GM12878 (cell line): ENCODE results near the gene ZNF800. TPM values are rescaled to one million over a fixed set of nuclear protein-coding genes. Genes with fewer than 3 reads are reported as not detected.

Source experiments
- ATAC-seq: fragments of 200-7000 bp; cut with Tn5 transposase; 3 replicates; pipeline ENCODE4 v1.9.1; 2020; ENCODE audit warnings: mild to moderate bottlenecking, moderate library complexity
- BruUV-seq: library from RNA; stranded (reverse); fragments of 400-500 nt; replicated peaks from 2 replicates; lab custom pipeline; 2021; lab: Mats Ljungman, UMichigan
- CTCF ChIA-PET: fragments of 300-600 bp; sonication (Branson Sonifier 250); formaldehyde crosslinking; extraction: SDS; loops from one replicate; lab custom pipeline; 2021; ENCODE audit warnings: inconsistent platforms; lab: Yijun Ruan, JAX
- POLR2A ChIA-PET: fragments of 350-600 bp; formaldehyde crosslinking; extraction: SDS; loops from one replicate; lab custom pipeline; 2021; ENCODE audit warnings: inconsistent platforms; lab: Charles Lee
- RAD21 ChIA-PET: fragments of 300-600 bp; sonication (Branson Sonifier 250); formaldehyde crosslinking; loops from one replicate; lab custom pipeline; 2023; ENCODE audit warnings: antibody characterized with exemption; ENCODE audit not compliant: unreplicated experiment; lab: Charles Lee
- SMC1A ChIA-PET: fragments of 300-600 bp; sonication (Branson Sonifier 250); formaldehyde crosslinking; loops from one replicate; lab custom pipeline; 2023; ENCODE audit not compliant: unreplicated experiment, uncharacterized antibody; lab: Charles Lee
- DNase-seq: peaks from one replicate; pipeline ENCODE4 v3.0.0-alpha.2; 2011; ENCODE audit warnings: low read depth, low spot score
- FAIRE-seq: peaks from 3 replicates; lab custom pipeline; 2011; peaks lifted over from hg19 to GRCh38; lab: Jason Lieb, UNC
- H2AFZ ChIP-seq: 2 replicates; pipeline ENCODE4 v1.6.0; 2011; ENCODE audit warnings: low read depth, low read length, control low read depth; ENCODE audit not compliant: control insufficient read depth
- H3K27ac ChIP-seq: 2 replicates; pipeline ENCODE4 v1.5.1; 2011; ENCODE audit warnings: control low read depth; ENCODE audit not compliant: control insufficient read depth, insufficient read depth
- H3K27me3 ChIP-seq, 2 experiments: replicated peaks in 1 of 2; 2 replicates each; pipeline versions ENCODE4 v1.6.0 to v1.6.1; 2011; ENCODE audit warnings: low read length in 1 of 2; ENCODE audit not compliant: control insufficient read depth in 2 of 2, insufficient read depth in 2 of 2
- H3K36me3 ChIP-seq, 2 experiments: 2 replicates each; pipeline ENCODE4 v1.5.1; 2011; ENCODE audit warnings: low read length in 1 of 2; ENCODE audit not compliant: control insufficient read depth in 2 of 2, insufficient read depth in 2 of 2
- H3K4me1 ChIP-seq: 2 replicates; pipeline ENCODE4 v1.6.1; 2011; ENCODE audit warnings: mild to moderate bottlenecking, low read length, moderate library complexity, mixed read lengths; ENCODE audit not compliant: control insufficient read depth, insufficient read depth
- H3K4me2 ChIP-seq: 2 replicates; pipeline ENCODE4 v1.6.0; 2011; ENCODE audit warnings: control low read depth; ENCODE audit not compliant: control insufficient read depth, insufficient read depth
- H3K4me3 ChIP-seq: fragments of 200-600 bp; sonication (generic); 2 replicates; pipeline ENCODE4 v1.5.1; 2016
- H3K79me2 ChIP-seq: 2 replicates; pipeline ENCODE4 v1.6.0; 2011; ENCODE audit warnings: low read length; ENCODE audit not compliant: control insufficient read depth, insufficient read depth
- H3K9ac ChIP-seq: 2 replicates; pipeline ENCODE4 v1.8.0; 2011; ENCODE audit warnings: low read length, control low read depth, mixed read lengths; ENCODE audit not compliant: control insufficient read depth, insufficient read depth
- H3K9me3 ChIP-seq: replicated peaks from 3 replicates; pipeline ENCODE4 v1.5.1; 2011; ENCODE audit warnings: mild to moderate bottlenecking, low read length; ENCODE audit not compliant: control insufficient read depth, insufficient read depth
- H4K20me1 ChIP-seq: 2 replicates; pipeline ENCODE4 v1.6.0; 2011; ENCODE audit not compliant: control insufficient read depth, insufficient read depth
- E4F1 ChIP-seq: fragments of 450-650 bp; IDR thresholded peaks from 2 replicates; pipeline ENCODE4 v1.6.1; 2018; ENCODE audit warnings: borderline replicate concordance, mild to moderate bottlenecking; ENCODE audit not compliant: partially characterized antibody
- FOXM1 ChIP-seq: IDR thresholded peaks from 2 replicates; pipeline ENCODE4 v1.6.1; 2012; ENCODE audit warnings: low read depth, mild to moderate bottlenecking, inconsistent platforms, low read length, moderate library complexity
- MEF2A ChIP-seq: IDR thresholded peaks from 2 replicates; pipeline ENCODE4 v1.6.1; 2011; ENCODE audit warnings: low read depth, mild to moderate bottlenecking, low read length, moderate library complexity; ENCODE audit not compliant: insufficient read depth
- POLR2AphosphoS5 ChIP-seq: IDR thresholded peaks from 2 replicates; pipeline ENCODE4 v1.6.1; 2011; ENCODE audit warnings: mild to moderate bottlenecking, low read length, inconsistent platforms
- RFX5 ChIP-seq: IDR thresholded peaks from 2 replicates; pipeline ENCODE4 v1.6.1; 2011; ENCODE audit warnings: low read depth, low read length, improper control_type of control experiment
- SMAD1 ChIP-seq: fragments of 450-650 bp; IDR thresholded peaks from 2 replicates; pipeline ENCODE4 v1.6.1; 2018; ENCODE audit warnings: mild to moderate bottlenecking, low read depth; ENCODE audit not compliant: partially characterized antibody
- TCF7 ChIP-seq: IDR thresholded peaks from 2 replicates; pipeline ENCODE4 v1.6.1; 2014; ENCODE audit warnings: antibody characterized with exemption, borderline replicate concordance
- WGBS: methylation state at CpG from one replicate; pipeline ENCODE4 v1.1.6; 2016; ENCODE audit warnings: low lambda C conversion rate; ENCODE audit not compliant: insufficient replicate concordance, insufficient coverage; ENCODE audit errors: missing lambda C conversion rate; 5-methylcytosine and 5-hydroxymethylcytosine counted together
- in situ Hi-C: fragments of 300-500 bp; cut with MboI; formaldehyde crosslinking; loops from 9 replicates; pipeline ENCODE4 v1.14.3; 2018; ENCODE audit warnings: mixed read lengths
- intact Hi-C: fragments of 100-400 bp; cut with micrococcal nuclease; formaldehyde crosslinking; loops from one replicate; pipeline ENCODE4 v1.14.2; 2022; ENCODE audit not compliant: unreplicated experiment
- polyA plus RNA-seq, 11 experiments: library from polyadenylated mRNA; depleted of rRNA in 4 of 11; unstranded in 6 of 11; stranded (reverse) in 5 of 11; fragments of >200 nt; fragmentation: Nextera tagmentation in 4 of 11; fragmentation: Illumina TruSeq in 1 of 11; extraction: Ambion mirVana in 4 of 11; extraction: Trizol in 1 of 11; gene quantifications; 1 replicate in 1 of 11; 2 replicates in 10 of 11; pipeline versions ENCODE4 v1.2.1 to v1.2.3, GENCODE V29; 2011 to 2016; ENCODE audit warnings: inconsistent platforms in 2 of 11, missing spikeins in 2 of 11, low read depth in 1 of 11
- total RNA-seq, 4 experiments: library from RNA; depleted of rRNA in 3 of 4; stranded (reverse); fragments of >200 nt in 3 of 4; fragmentation: Illumina TruSeq in 1 of 4; extraction: Trizol in 1 of 4; gene quantifications; 2 replicates each; pipeline versions ENCODE4 v1.2.1 to v1.2.3, GENCODE V29; 2013 to 2021

Gene ZNF800
- total and polyA plus RNA-seq, 10 of the 15 experiments (the other 5 are each of a cell fraction or from before 2014, with no cell fraction given) = 6.8 to 33.9 (median 23.8) TPM

- Histone ChIP-seq H3K4me2 (no peak overlapping the region), H3K9ac (no peak overlapping the region), H2AFZ (no peak overlapping the region), H3K27me3 (no peaks in the 10 kb centered on the region), H3K4me3 (no peak overlapping the region), H4K20me1 (no peaks in the 10 kb centered on the region), H3K9me3 (no peaks in the 10 kb centered on the region), H3K79me2 (peaks cover 40% of the 10 kb centered on the region), H3K27ac (no peak overlapping the region), H3K4me1 (no peaks in the 10 kb centered on the region), H3K36me3 (peaks cover 2 to 23% of the 10 kb centered on the region in 2 experiments; a peak in 3 of 4 replicates)
- FAIRE-seq (no peak), ATAC-seq (no peak), DNase-seq (no peak)
- ChIA-PET CTCF (interaction anchor here (1.1 to 2.2 kb wide), 5 partner anchors 11 to 29 kb away, joined by 3 to 10 read pairs (median 6); partner anchors contain the start of gene ZNF800), POLR2A (interaction anchor here (1.2 to 1.7 kb wide), 2 partner anchors 10 to 15 kb away, joined by 3 to 9 read pairs; partner anchors contain the start of gene ZNF800), SMC1A (interaction anchor here (0.7 to 1.7 kb wide), 5 partner anchors 10 to 277 kb away, joined by 3 to 6 read pairs (median 3); no protein-coding TSS in a partner anchor), RAD21 (no interaction called here)
- 42% methylated on average over 1 of the region's 1 CpG for WGBS
- intact Hi-C loops = no loop called here
- TF ChIP-seq E4F1 (no peak), FOXM1 (no peak), MEF2A (no peak), TCF7 (no peak), RFX5 (no peak), SMAD1 (no peak), POLR2AphosphoS5 (no peak)
- BruUV-seq = no TSS peak
- in situ Hi-C loops = no loop called here
Measured at GRCh38 chr7:127377425-127377824, 15.1 kb downstream of the ZNF800 start.
